AG20443 (cell line): Measurements from ENCODE around the gene GPR150.

Experiments used
- DNase-seq: peaks from one replicate; pipeline ENCODE4 v3.0.0; 2012; ENCODE audit warnings: low spot score, mixed read lengths

Gene GPR150

GRCh38 chr5:95649842-95650620, 30.1 kb downstream of the GPR150 start:
- no peak for DNase-seq

DNA sequence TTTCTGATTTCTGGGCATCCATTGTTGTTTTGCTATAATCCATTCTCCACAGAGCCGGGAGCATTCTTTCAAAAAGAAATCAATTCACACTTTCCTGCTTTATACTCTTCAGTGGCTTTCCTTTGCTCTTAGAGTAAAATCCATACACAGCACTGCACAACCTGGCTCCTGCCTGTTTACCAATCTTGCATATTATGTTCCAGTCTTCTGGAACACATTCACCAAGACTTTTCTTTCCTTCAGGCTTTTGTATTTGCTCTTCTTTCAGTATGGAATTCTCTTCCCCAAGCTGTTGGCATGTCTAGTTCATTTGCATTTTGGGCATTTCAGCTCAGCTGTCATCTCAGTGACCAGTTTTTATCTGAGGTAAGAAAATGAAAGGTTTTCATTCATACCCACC, 33.0 kb downstream of the GPR150 start:
- no peak for DNase-seq

- no peak for DNase-seq
Observed at GRCh38 chr5:95654196-95654595, 34.3 kb downstream of the GPR150 start.

DNA sequence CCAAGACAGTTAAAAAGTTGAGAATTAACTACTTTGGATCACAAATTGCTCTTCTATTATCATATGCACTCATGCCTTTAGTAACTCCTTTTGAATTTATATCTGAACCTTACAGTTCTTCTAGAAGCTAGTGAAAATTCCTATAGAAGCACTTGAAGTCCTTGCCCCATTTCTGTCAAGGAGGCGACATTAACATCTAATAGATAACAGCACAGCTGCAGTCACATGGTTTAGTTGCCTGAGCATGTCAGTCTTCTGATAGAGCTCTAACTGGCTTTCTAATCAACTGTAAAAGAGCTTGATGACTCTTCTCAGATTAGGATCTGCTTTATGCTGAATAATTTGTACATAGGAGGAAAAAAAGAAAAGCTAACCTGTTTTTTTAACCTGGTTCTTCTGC, 35.7 kb downstream of the GPR150 start:
- no peak for DNase-seq

GRCh38 chr5:95660060-95660459, 40.2 kb downstream of the GPR150 start:
- DNase-seq = no peak

DNA sequence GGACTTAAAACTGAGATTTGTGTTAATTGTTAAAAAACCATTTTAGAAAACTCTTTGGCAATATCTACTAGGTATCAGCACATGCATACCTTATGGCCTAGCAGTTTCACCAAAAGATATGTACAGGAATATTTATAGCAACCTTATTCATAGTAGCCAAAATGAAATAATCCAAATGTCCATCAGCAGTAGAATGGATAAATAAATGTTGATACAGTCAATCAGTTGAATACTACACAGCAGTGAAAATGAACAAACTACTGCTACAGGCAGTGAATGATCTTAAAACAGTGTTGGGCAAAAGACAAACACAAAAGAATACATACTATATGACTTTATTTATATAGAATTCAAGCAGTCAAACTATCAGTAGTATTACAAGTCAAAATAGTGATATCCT, 43.1 kb downstream of the GPR150 start:
- DNase-seq = no peak

DNA sequence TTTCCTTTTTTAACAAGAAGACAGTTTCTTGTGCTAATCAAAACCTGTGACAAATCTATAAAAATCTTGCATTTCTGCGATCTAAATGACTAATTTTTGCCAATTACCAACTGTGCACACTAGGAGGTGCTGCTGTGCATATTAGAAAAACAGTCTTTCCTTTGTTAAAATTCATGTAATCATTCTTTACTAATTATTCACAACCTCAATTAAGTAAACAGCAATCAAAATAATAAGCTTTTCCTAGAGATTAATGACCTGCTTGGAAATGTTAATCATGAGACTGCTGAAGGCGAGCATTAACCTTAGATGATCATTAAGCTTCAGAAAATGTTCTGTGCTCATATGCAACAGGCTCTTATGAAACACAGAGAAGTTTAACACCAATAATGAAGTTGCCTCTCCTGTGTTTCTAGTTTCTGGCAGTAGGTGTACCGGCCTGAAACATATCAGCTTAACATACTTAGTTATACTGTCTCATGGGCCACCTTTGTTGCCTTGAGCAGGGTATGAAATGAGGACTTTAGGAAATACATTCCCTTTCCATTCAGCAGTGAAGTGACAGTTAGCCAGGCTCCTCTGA, 44.4 kb downstream of the GPR150 start:
- peak; percentile 31 for DNase-seq

DNA sequence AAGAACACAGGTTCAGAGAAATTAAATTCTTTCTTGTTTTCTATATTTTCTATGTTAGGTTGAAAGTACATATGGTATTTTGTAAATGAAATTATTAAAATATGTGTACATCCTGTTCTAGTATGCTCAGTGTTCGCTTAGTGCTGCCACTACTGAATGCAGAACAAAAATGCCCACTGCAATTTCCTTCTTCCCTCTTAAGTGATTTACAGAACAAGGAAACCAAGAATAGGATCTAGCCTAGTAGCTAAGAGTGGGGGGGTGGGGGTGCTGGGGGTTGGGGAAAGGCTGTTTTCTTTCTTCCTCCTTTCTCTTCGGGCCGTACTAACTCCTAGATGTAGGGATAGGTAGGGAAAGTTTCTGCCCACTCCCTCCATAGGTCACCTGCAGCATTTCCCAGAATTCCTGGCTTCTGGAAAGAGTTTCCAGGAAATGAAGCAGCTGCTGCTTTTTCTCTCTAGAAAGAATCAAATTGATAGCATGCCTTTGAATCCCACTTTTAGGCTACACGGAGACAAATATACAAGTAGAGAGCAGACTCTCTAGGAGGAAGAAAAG, 47.3 kb downstream of the GPR150 start:
- no peak for DNase-seq

GRCh38 chr5:95667678-95668077, 47.8 kb downstream of the GPR150 start:
- no peak for DNase-seq

- no peak for DNase-seq
Observed at GRCh38 chr5:95668216-95668615, 48.3 kb downstream of the GPR150 start.

GRCh38 chr5:95668728-95669127, 48.8 kb downstream of the GPR150 start:
- no peak for DNase-seq

GRCh38 chr5:95669540-95669939, 49.7 kb downstream of the GPR150 start:
- DNase-seq = peak; percentile 94

DNA sequence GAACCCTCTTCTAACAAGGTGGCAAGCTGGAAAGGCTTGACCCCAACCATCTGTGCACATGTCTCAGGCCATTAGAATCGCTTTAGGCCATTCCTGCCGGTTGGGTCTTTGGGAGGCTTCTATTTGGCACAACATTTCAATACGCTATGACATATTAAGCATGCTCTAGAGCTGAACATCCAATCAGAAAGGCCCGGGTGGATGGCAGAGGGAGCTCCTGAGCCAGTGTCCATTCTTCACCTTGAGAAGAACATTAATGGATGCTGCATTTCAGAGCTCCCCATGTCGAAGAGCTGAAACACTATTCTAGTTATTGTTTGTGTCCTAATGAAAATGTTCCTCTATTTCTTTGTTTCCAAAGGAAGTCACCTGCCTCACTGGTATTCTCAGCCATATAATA, 50.1 kb downstream of the GPR150 start:
- DNase-seq = no peak

DNA sequence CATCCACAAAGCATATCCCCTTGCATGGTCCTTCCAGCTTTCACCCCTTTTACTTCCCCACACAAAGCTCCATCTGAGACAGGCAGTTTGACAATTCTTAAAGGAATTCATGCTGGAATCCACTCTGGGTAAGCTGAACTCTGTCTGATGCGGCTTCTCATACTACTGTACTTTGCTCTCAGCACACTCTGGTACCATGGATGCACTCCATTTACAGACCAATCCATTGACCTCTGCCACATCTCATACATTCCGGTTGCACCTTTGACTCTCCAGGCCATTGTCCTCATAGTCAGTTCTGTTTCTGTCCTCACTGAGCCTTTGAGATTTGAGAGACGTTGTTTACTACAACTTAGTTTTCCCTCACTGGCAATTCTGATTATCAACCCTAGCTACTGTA, 50.7 kb downstream of the GPR150 start:
- DNase-seq = no peak
